Panc1 (cell line): ENCODE measurements around the gene FGF14.

Experiments
- POLR2AphosphoS5 ChIP-seq: IDR thresholded peaks from 2 replicates; pipeline ENCODE4 v1.6.1; 2012; ENCODE audit warnings: mild to moderate bottlenecking, low read depth, low read length, moderate library complexity
- REST ChIP-seq, 2 experiments: IDR thresholded peaks; 2 replicates each; pipeline ENCODE4 v1.6.1; 2011 to 2012; ENCODE audit warnings: low read depth in 2 of 2, control low read depth in 1 of 2, low read length in 1 of 2, mild to moderate bottlenecking in 1 of 2, moderate library complexity in 1 of 2; ENCODE audit not compliant: insufficient read depth in 1 of 2
- TCF7L2 ChIP-seq: IDR thresholded peaks from 2 replicates; pipeline ENCODE4 v1.6.1; 2011; ENCODE audit warnings: mild to moderate bottlenecking, low read depth, low read length, inconsistent platforms
- TF ChIP-seq, protein P1 (sequence below): fragments of 450-650 bp; IDR thresholded peaks from 2 replicates; pipeline ENCODE4 v1.5.1; 2017; ENCODE audit warnings: mild to moderate bottlenecking

DNA sequence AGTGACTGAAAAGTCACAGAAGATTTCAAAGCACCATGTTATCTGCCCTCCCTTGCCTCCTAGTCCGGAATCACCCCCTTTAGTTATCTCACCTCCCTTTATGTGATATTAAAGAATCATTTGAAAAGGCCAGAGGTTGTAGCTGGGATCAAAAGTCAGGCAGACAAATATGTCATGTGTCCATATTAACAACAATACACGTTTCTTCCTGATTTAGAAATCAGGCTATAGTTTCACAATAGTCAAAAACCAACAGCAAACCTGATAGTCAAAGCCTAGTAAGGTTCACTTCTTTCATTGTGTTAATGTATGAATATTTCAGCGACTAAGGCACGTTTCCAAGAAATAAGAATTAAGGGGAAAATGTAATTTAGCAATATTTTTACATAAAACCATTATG lies 622.7 kb downstream of the FGF14 start:
- TF ChIP-seq, protein P1, sequence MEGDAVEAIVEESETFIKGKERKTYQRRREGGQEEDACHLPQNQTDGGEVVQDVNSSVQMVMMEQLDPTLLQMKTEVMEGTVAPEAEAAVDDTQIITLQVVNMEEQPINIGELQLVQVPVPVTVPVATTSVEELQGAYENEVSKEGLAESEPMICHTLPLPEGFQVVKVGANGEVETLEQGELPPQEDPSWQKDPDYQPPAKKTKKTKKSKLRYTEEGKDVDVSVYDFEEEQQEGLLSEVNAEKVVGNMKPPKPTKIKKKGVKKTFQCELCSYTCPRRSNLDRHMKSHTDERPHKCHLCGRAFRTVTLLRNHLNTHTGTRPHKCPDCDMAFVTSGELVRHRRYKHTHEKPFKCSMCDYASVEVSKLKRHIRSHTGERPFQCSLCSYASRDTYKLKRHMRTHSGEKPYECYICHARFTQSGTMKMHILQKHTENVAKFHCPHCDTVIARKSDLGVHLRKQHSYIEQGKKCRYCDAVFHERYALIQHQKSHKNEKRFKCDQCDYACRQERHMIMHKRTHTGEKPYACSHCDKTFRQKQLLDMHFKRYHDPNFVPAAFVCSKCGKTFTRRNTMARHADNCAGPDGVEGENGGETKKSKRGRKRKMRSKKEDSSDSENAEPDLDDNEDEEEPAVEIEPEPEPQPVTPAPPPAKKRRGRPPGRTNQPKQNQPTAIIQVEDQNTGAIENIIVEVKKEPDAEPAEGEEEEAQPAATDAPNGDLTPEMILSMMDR: no peak
- no peak for TF ChIP-seq POLR2AphosphoS5
- TF ChIP-seq REST (IDR thresholded peaks at IDR 0.05; ENCODE audit: insufficient read depth in 1 of 2, low read depth in 2 of 2, low read length in 1 of 2): no peak
- no peak for TF ChIP-seq TCF7L2
